K562 (cell line): ENCODE measurements around the gene SDHAF3. TPM values are rescaled to one million over a fixed set of nuclear protein-coding genes. Genes with fewer than 3 reads are reported as not detected.

ENCODE experiments used
- ILF3 ChIP-seq: fragments of 450-650 bp; IDR thresholded peaks from 2 replicates; pipeline ENCODE4 v1.6.1; 2018; ENCODE audit warnings: antibody characterized with exemption, mild to moderate bottlenecking, moderate library complexity, borderline replicate concordance
- NR2F6 ChIP-seq: fragments of 450-650 bp; formaldehyde crosslinking; IDR thresholded peaks from 2 replicates; pipeline ENCODE4 v1.4.0; 2020; ENCODE audit warnings: mild to moderate bottlenecking
- PRPF4 ChIP-seq: fragments of 200-400 bp; formaldehyde crosslinking; IDR thresholded peaks from one replicate; pipeline ENCODE4 v1.6.1; 2017; ENCODE audit warnings: low read length, low read depth, mild to moderate bottlenecking; ENCODE audit not compliant: insufficient read depth, poor library complexity, severe bottlenecking
- SMAD3 ChIP-seq: fragments of 450-650 bp; formaldehyde crosslinking; conservative IDR thresholded peaks from 2 replicates; pipeline ENCODE4 v1.4.0; 2020; ENCODE audit warnings: mild to moderate bottlenecking
- TBP ChIP-seq: optimal IDR thresholded peaks from 2 replicates; pipeline ENCODE3; 2011; ENCODE audit warnings: low read depth, low read length, improper control_type of control experiment
- polyA plus RNA-seq, 8 experiments: library from polyadenylated mRNA; depleted of rRNA in 4 of 8; stranded (reverse) in 5 of 8; unstranded in 3 of 8; fragments of >200 nt; fragmentation: Nextera tagmentation in 2 of 8; fragmentation: Illumina TruSeq in 1 of 8; extraction: Ambion mirVana in 2 of 8; extraction: Trizol in 1 of 8; gene quantifications; 2 replicates each; pipeline versions ENCODE4 v1.2.1 to v1.2.3, GENCODE V29; 2011 to 2014; ENCODE audit warnings: inconsistent platforms in 1 of 8, missing spikeins in 1 of 8
- total RNA-seq, 7 experiments: library from RNA; depleted of rRNA in 6 of 7; stranded (reverse); fragments of >200 nt in 6 of 7; fragmentation: Illumina TruSeq in 2 of 7; extraction: Trizol in 2 of 7; gene quantifications; 2 replicates each; pipeline versions ENCODE4 v1.2.1 to v1.2.3, GENCODE V29; 2011 to 2021; ENCODE audit warnings: low replicate concordance in 1 of 7
- TF ChIP-seq, protein P1 (sequence below), 2 experiments: fragments of 450-650 bp; formaldehyde crosslinking in 1 of 2; IDR thresholded peaks; 2 replicates each; pipeline versions ENCODE4 v1.4.0 to v1.6.1; 2014 to 2020; ENCODE audit warnings: mild to moderate bottlenecking in 2 of 2, borderline replicate concordance in 1 of 2, low read depth in 1 of 2
- TF ChIP-seq, protein P2 (sequence below): fragments of 450-650 bp; formaldehyde crosslinking; IDR thresholded peaks from 2 replicates; pipeline ENCODE4 v1.4.0; 2022; ENCODE audit warnings: missing genetic modification characterization
- TF ChIP-seq, protein P3 (sequence below), 2 experiments: fragments of 450-650 bp in 1 of 2; sonication (generic) in 1 of 2; formaldehyde crosslinking; conservative IDR thresholded peaks; 2 replicates each; pipeline versions ENCODE4 v1.4.0 to v1.8.1; 2020 to 2022; ENCODE audit warnings: mild to moderate bottlenecking in 1 of 2, missing genetic modification reagents in 1 of 2
- TF ChIP-seq, protein P4 (sequence below): fragments of 450-650 bp; formaldehyde crosslinking; IDR thresholded peaks from 2 replicates; pipeline ENCODE4 v1.4.0; 2020; ENCODE audit warnings: mild to moderate bottlenecking, moderate library complexity
- TF ChIP-seq, protein P5 (sequence below): fragments of 450-650 bp; IDR thresholded peaks from 2 replicates; pipeline ENCODE4 v1.6.1; 2018; ENCODE audit not compliant: partially characterized antibody

SDHAF3 gene
- total and polyA plus RNA-seq, 9 of the 15 experiments (the other 6 are each of a cell fraction or from before 2014, with no cell fraction given): 51.5 to 403 (median 145) TPM

DNA sequence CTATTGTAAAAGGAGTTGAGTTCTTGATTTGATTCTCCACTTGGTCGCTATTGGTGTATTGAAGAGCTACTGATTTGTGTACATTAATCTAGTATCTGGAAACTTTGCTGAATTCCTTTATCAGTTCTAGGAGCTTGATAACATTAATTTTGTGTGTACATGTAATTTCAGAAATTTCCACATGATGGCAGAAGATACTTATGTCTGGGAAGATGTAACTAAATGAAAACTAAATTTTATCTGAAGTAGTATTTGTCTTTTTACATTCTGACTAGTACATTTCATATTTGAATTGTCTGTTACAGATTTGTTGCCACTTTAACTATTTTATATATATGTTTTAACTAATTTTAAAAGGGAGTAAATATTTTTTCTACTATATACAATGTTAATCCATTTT, 27.6 kb downstream of the SDHAF3 start (continued):
- TF ChIP-seq, protein P1, sequence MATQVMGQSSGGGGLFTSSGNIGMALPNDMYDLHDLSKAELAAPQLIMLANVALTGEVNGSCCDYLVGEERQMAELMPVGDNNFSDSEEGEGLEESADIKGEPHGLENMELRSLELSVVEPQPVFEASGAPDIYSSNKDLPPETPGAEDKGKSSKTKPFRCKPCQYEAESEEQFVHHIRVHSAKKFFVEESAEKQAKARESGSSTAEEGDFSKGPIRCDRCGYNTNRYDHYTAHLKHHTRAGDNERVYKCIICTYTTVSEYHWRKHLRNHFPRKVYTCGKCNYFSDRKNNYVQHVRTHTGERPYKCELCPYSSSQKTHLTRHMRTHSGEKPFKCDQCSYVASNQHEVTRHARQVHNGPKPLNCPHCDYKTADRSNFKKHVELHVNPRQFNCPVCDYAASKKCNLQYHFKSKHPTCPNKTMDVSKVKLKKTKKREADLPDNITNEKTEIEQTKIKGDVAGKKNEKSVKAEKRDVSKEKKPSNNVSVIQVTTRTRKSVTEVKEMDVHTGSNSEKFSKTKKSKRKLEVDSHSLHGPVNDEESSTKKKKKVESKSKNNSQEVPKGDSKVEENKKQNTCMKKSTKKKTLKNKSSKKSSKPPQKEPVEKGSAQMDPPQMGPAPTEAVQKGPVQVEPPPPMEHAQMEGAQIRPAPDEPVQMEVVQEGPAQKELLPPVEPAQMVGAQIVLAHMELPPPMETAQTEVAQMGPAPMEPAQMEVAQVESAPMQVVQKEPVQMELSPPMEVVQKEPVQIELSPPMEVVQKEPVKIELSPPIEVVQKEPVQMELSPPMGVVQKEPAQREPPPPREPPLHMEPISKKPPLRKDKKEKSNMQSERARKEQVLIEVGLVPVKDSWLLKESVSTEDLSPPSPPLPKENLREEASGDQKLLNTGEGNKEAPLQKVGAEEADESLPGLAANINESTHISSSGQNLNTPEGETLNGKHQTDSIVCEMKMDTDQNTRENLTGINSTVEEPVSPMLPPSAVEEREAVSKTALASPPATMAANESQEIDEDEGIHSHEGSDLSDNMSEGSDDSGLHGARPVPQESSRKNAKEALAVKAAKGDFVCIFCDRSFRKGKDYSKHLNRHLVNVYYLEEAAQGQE (IDR thresholded peaks at IDR 0.05; ENCODE audit: borderline replicate concordance): peak; percentile 61
- TF ChIP-seq, protein P1 (CRISPR knock-in tag; IDR thresholded peaks at IDR 0.05; ENCODE audit: low read depth): no peak
- TF ChIP-seq, protein P2, sequence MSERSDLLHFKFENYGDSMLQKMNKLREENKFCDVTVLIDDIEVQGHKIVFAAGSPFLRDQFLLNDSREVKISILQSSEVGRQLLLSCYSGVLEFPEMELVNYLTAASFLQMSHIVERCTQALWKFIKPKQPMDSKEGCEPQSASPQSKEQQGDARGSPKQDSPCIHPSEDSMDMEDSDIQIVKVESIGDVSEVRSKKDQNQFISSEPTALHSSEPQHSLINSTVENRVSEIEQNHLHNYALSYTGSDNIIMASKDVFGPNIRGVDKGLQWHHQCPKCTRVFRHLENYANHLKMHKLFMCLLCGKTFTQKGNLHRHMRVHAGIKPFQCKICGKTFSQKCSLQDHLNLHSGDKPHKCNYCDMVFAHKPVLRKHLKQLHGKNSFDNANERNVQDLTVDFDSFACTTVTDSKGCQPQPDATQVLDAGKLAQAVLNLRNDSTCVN: no peak
- TF ChIP-seq, protein P3, sequence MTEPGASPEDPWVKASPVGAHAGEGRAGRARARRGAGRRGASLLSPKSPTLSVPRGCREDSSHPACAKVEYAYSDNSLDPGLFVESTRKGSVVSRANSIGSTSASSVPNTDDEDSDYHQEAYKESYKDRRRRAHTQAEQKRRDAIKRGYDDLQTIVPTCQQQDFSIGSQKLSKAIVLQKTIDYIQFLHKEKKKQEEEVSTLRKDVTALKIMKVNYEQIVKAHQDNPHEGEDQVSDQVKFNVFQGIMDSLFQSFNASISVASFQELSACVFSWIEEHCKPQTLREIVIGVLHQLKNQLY (CRISPR knock-in tag; conservative IDR thresholded peaks at IDR 0.05): no peak
- TF ChIP-seq SMAD3 (CRISPR knock-in tag) (no peak), NR2F6 (CRISPR knock-in tag) (no peak), PRPF4 (no peak), ILF3 (no peak), TBP (no peak)
- TF ChIP-seq, protein P4, sequence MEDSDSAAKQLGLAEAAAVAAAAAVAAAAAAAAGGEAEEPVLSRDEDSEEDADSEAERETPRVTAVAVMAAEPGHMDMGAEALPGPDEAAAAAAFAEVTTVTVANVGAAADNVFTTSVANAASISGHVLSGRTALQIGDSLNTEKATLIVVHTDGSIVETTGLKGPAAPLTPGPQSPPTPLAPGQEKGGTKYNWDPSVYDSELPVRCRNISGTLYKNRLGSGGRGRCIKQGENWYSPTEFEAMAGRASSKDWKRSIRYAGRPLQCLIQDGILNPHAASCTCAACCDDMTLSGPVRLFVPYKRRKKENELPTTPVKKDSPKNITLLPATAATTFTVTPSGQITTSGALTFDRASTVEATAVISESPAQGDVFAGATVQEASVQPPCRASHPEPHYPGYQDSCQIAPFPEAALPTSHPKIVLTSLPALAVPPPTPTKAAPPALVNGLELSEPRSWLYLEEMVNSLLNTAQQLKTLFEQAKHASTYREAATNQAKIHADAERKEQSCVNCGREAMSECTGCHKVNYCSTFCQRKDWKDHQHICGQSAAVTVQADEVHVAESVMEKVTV (CRISPR knock-in tag): peak; percentile 56; the same call in 1 of the 2 replicates
- TF ChIP-seq, protein P5, sequence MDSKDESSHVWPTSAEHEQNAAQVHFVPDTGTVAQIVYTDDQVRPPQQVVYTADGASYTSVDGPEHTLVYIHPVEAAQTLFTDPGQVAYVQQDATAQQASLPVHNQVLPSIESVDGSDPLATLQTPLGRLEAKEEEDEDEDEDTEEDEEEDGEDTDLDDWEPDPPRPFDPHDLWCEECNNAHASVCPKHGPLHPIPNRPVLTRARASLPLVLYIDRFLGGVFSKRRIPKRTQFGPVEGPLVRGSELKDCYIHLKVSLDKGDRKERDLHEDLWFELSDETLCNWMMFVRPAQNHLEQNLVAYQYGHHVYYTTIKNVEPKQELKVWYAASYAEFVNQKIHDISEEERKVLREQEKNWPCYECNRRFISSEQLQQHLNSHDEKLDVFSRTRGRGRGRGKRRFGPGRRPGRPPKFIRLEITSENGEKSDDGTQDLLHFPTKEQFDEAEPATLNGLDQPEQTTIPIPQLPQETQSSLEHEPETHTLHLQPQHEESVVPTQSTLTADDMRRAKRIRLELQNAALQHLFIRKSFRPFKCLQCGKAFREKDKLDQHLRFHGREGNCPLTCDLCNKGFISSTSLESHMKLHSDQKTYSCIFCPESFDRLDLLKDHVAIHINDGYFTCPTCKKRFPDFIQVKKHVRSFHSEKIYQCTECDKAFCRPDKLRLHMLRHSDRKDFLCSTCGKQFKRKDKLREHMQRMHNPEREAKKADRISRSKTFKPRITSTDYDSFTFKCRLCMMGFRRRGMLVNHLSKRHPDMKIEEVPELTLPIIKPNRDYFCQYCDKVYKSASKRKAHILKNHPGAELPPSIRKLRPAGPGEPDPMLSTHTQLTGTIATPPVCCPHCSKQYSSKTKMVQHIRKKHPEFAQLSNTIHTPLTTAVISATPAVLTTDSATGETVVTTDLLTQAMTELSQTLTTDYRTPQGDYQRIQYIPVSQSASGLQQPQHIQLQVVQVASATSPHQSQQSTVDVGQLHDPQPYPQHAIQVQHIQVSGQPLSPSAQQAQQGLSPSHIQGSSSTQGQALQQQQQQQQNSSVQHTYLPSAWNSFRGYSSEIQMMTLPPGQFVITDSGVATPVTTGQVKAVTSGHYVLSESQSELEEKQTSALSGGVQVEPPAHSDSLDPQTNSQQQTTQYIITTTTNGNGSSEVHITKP: no peak
